WTC11 (cell line): ENCODE measurements around the gene B3GALT5. TPM values are rescaled to one million over a fixed set of nuclear protein-coding genes. Genes with fewer than 3 reads are reported as not detected.

Source experiments
- ATAC-seq: fragments of 200-7000 bp; cut with Tn5 transposase; 2 replicates; pipeline ENCODE4 v1.10.0; 2021; ENCODE audit warnings: mild to moderate bottlenecking, moderate library complexity
- CTCF ChIA-PET: fragments of 300-600 bp; sonication (Branson Sonifier 250); formaldehyde crosslinking; loops from one replicate; lab custom pipeline; 2021; ENCODE audit warnings: antibody characterized with exemption; lab: Charles Lee
- POLR2A ChIA-PET: fragments of 350-600 bp; sonication (Branson Sonifier 250); formaldehyde crosslinking; loops from one replicate; lab custom pipeline; 2021; ENCODE audit warnings: antibody characterized with exemption; lab: Charles Lee
- DNase-seq: peaks from one replicate; pipeline ENCODE4 v3.0.0; 2021; ENCODE audit warnings: low spot score
- H3K27ac Mint-ChIP-seq: 2 replicates; pipeline ENCODE4 v1.8.0; 2021; ENCODE audit warnings: mixed read lengths
- H3K27me3 Mint-ChIP-seq: 2 replicates; pipeline ENCODE4 v1.8.0; 2021; ENCODE audit warnings: low read depth, mild to moderate bottlenecking, moderate library complexity, mixed read lengths
- H3K36me3 Mint-ChIP-seq: 2 replicates; pipeline ENCODE4 v1.8.0; 2021; ENCODE audit warnings: mixed read lengths
- H3K4me1 Mint-ChIP-seq: 2 replicates; pipeline ENCODE4 v1.8.0; 2022; ENCODE audit warnings: mixed read lengths
- H3K4me3 Mint-ChIP-seq: 2 replicates; pipeline ENCODE4 v1.8.0; 2021; ENCODE audit warnings: mild to moderate bottlenecking, moderate library complexity, mixed read lengths
- H3K9me3 Mint-ChIP-seq: 2 replicates; pipeline ENCODE4 v1.8.0; 2021; ENCODE audit warnings: mixed read lengths
- FOXP1 ChIP-seq: sonication (generic); formaldehyde crosslinking; IDR thresholded peaks from 2 replicates; pipeline ENCODE4 v1.8.0; 2022; ENCODE audit warnings: missing genetic modification reagents, mild to moderate bottlenecking, moderate library complexity, borderline replicate concordance
- GABPB1 ChIP-seq: sonication (generic); formaldehyde crosslinking; IDR thresholded peaks from 2 replicates; pipeline ENCODE4 v1.8.1; 2023; ENCODE audit warnings: mild to moderate bottlenecking, missing genetic modification reagents
- JAZF1 ChIP-seq: fragments of 250-450 bp; sonication (Bioruptor Pico); IDR thresholded peaks from 2 replicates; pipeline ENCODE4 v1.9.0; 2021; ENCODE audit warnings: moderate library complexity, mild to moderate bottlenecking, inconsistent platforms
- RELA ChIP-seq: sonication (generic); formaldehyde crosslinking; IDR thresholded peaks from 2 replicates; pipeline ENCODE4 v1.8.1; 2022; ENCODE audit warnings: missing genetic modification reagents, mild to moderate bottlenecking, borderline replicate concordance
- SMAD3 ChIP-seq: sonication (generic); formaldehyde crosslinking; IDR thresholded peaks from 2 replicates; pipeline ENCODE4 v1.8.0; 2022; ENCODE audit warnings: missing genetic modification reagents, mild to moderate bottlenecking, borderline replicate concordance
- SOX15 ChIP-seq: fragments of 250-450 bp; sonication (Bioruptor Pico); IDR thresholded peaks from 2 replicates; pipeline ENCODE4 v1.9.0; 2021; ENCODE audit warnings: mild to moderate bottlenecking
- TCF7 ChIP-seq: sonication (generic); formaldehyde crosslinking; IDR thresholded peaks from 2 replicates; pipeline ENCODE4 v1.8.0; 2022; ENCODE audit warnings: mild to moderate bottlenecking, low read depth, missing genetic modification reagents, moderate library complexity
- ZBTB21 ChIP-seq: sonication (generic); formaldehyde crosslinking; IDR thresholded peaks from 2 replicates; pipeline ENCODE4 v1.8.1; 2023; ENCODE audit warnings: mild to moderate bottlenecking, missing genetic modification reagents, borderline replicate concordance
- ZNF121 ChIP-seq: sonication (generic); formaldehyde crosslinking; IDR thresholded peaks from 2 replicates; pipeline ENCODE4 v1.8.0; 2023; ENCODE audit warnings: missing genetic modification reagents
- ZNF263 ChIP-seq: sonication (generic); formaldehyde crosslinking; IDR thresholded peaks from 2 replicates; pipeline ENCODE4 v1.8.1; 2022; ENCODE audit warnings: low read depth, mild to moderate bottlenecking, moderate library complexity, missing genetic modification reagents
- ZNF396 ChIP-seq: fragments of 250-450 bp; sonication (Bioruptor Pico); IDR thresholded peaks from 2 replicates; pipeline ENCODE4 v1.8.0; 2021; ENCODE audit warnings: mild to moderate bottlenecking, moderate library complexity, borderline replicate concordance
- ZNF671 ChIP-seq: fragments of 250-450 bp; sonication (Bioruptor Pico); IDR thresholded peaks from 2 replicates; pipeline ENCODE4 v1.8.0; 2021; ENCODE audit warnings: mild to moderate bottlenecking
- total RNA-seq: library from RNA; stranded (reverse); gene quantifications from 3 replicates; pipeline ENCODE4 v1.2.3, GENCODE V29; 2021
- TF ChIP-seq, protein P1 (sequence below): fragments of 250-450 bp; sonication (Bioruptor Pico); IDR thresholded peaks from 2 replicates; pipeline ENCODE4 v1.9.0; 2021; ENCODE audit warnings: moderate library complexity, mild to moderate bottlenecking, inconsistent platforms, borderline replicate concordance
- TF ChIP-seq, protein P2 (sequence below): sonication (generic); formaldehyde crosslinking; IDR thresholded peaks from 2 replicates; pipeline ENCODE4 v1.8.1; 2022; ENCODE audit warnings: low read depth, mild to moderate bottlenecking, moderate library complexity, missing genetic modification reagents, borderline replicate concordance
- TF ChIP-seq, protein P3 (sequence below): sonication (generic); formaldehyde crosslinking; IDR thresholded peaks from 2 replicates; pipeline ENCODE4 v1.8.0; 2023; ENCODE audit warnings: missing genetic modification reagents
- TF ChIP-seq, protein P4 (sequence below): sonication (generic); formaldehyde crosslinking; IDR thresholded peaks from 2 replicates; pipeline ENCODE4 v1.8.1; 2023; ENCODE audit warnings: mild to moderate bottlenecking, moderate library complexity, missing genetic modification reagents

B3GALT5 gene
- total RNA-seq, 1 experiment from 2014 or later, result 25.8 TPM

DNA sequence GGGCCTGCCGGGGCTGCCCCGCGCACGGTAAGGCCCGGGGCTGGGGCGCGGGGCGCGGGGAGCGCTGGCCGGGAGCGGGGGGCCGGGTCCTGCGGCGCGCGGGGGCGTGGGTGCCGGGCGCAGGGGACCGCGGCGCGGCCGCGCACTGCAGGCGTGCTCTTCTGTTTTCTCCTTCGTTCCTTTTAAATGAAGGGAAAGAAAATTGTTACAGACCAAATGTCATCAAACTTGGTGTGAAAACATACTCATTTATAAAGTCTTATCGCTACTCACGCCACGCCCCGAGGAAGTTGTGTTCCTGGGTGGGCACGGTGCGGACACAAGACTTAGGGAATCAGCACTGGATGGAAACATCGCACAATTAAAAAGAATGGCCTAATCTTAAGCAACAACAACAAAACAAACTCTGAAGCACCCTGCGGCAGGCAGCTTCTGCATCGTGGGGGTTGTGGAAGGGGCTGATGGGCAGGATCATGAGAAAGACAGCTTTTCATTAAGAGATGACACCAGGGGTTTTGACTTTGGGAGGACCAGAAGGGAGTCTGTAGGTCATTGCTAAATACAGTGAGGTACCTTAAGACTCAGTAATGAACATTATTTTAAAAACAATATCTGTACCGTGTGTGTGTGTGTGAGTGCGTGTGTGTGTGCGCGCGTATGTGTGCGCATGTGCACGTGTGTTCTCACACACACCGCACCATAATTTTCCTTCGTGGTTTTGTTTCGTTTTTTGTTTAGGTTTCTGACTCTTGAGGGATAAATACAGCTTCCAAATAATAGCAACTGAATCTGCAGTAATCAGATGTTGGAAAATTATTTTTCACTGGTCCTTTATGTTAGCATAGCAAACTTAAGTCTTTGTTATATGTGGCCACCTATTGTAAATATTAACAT is 548 bp downstream of the B3GALT5 start:
- TF ChIP-seq, protein P1, sequence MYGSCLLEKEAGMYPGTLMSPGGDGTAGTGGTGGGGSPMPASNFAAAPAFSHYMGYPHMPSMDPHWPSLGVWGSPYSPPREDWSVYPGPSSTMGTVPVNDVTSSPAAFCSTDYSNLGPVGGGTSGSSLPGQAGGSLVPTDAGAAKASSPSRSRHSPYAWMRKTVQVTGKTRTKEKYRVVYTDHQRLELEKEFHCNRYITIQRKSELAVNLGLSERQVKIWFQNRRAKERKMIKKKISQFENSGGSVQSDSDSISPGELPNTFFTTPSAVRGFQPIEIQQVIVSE (CRISPR knock-in tag), result no peak
- TF ChIP-seq, protein P2, sequence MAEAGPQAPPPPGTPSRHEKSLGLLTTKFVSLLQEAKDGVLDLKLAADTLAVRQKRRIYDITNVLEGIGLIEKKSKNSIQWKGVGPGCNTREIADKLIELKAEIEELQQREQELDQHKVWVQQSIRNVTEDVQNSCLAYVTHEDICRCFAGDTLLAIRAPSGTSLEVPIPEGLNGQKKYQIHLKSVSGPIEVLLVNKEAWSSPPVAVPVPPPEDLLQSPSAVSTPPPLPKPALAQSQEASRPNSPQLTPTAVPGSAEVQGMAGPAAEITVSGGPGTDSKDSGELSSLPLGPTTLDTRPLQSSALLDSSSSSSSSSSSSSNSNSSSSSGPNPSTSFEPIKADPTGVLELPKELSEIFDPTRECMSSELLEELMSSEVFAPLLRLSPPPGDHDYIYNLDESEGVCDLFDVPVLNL (CRISPR knock-in tag), result no peak
- TF ChIP-seq ZNF671 (CRISPR knock-in tag) (no peak), FOXP1 (CRISPR knock-in tag) (no peak), GABPB1 (CRISPR knock-in tag) (no peak), SMAD3 (CRISPR knock-in tag) (no peak), ZNF396 (CRISPR knock-in tag) (no peak), SOX15 (CRISPR knock-in tag) (no peak), JAZF1 (CRISPR knock-in tag) (no peak), ZBTB21 (CRISPR knock-in tag) (no peak), RELA (CRISPR knock-in tag) (no peak)
- TF ChIP-seq, protein P3, sequence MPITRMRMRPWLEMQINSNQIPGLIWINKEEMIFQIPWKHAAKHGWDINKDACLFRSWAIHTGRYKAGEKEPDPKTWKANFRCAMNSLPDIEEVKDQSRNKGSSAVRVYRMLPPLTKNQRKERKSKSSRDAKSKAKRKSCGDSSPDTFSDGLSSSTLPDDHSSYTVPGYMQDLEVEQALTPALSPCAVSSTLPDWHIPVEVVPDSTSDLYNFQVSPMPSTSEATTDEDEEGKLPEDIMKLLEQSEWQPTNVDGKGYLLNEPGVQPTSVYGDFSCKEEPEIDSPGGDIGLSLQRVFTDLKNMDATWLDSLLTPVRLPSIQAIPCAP (CRISPR knock-in tag), result no peak
- TF ChIP-seq, protein P4, sequence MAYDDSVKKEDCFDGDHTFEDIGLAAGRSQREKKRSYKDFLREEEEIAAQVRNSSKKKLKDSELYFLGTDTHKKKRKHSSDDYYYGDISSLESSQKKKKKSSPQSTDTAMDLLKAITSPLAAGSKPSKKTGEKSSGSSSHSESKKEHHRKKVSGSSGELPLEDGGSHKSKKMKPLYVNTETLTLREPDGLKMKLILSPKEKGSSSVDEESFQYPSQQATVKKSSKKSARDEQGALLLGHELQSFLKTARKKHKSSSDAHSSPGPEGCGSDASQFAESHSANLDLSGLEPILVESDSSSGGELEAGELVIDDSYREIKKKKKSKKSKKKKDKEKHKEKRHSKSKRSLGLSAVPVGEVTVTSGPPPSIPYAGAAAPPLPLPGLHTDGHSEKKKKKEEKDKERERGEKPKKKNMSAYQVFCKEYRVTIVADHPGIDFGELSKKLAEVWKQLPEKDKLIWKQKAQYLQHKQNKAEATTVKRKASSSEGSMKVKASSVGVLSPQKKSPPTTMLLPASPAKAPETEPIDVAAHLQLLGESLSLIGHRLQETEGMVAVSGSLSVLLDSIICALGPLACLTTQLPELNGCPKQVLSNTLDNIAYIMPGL, result no peak
- POLR2A ChIA-PET, result interaction anchor here (0.9 kb wide), 1 partner anchor 34 kb away, joined by 4 read pairs; no protein-coding TSS in a partner anchor
- ATAC-seq, result no peak
- H3K9me3 Mint-ChIP-seq, result peaks cover 18% of the 10 kb centered on the region
- peak overlapping the region; percentile 92 for H3K4me3 Mint-ChIP-seq
- peak overlapping the region; percentile 94 for H3K27ac Mint-ChIP-seq
- DNase-seq, result no peak
- peaks cover 67% of the 10 kb centered on the region for H3K4me1 Mint-ChIP-seq
- CTCF ChIA-PET, result no interaction called here
- H3K36me3 Mint-ChIP-seq, result peaks cover 47% of the 10 kb centered on the region
- H3K27me3 Mint-ChIP-seq, result no peaks in the 10 kb centered on the region

DNA sequence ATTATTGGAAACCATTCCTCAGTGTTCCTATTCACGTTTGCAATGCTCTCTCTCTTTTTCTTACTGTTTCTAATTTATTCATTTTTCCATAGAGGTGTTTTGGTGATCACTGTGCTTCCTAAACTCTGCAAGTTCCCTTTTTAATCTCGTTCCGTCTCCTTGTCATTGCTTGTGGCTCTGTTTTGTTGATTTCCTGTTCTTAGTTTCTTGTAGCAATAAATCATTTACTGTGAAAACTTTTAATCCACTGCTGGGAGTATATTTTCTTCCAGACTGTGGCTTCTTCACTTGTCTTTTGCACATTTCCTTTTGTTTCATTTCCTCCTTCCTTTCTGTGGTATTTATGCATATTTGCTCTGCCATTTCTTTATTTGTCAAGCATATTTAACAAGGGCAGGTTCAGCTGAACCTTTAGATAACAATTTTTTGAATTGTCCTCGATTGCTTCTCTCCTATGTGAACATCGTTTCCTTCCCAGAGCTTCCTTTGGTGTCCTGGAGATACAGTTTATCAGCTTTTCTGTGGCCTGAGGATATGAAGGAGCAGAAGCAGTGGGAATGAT is 3.6 kb downstream of the B3GALT5 start:
- Mint-ChIP-seq H3K4me1 (peaks cover 56% of the 10 kb centered on the region), H3K27me3 (no peaks in the 10 kb centered on the region), H3K4me3 (no peak overlapping the region), H3K27ac (no peak overlapping the region), H3K9me3 (peaks cover 19% of the 10 kb centered on the region), H3K36me3 (peaks cover 45% of the 10 kb centered on the region)
- ATAC-seq, result no peak
- ChIA-PET POLR2A (no interaction called here), CTCF (interaction anchor here (1.6 kb wide), 1 partner anchor 14 kb away, joined by 4 read pairs; no protein-coding TSS in a partner anchor)
- no peak for DNase-seq
- TF ChIP-seq ZNF263 (CRISPR knock-in tag), result no peak

DNA sequence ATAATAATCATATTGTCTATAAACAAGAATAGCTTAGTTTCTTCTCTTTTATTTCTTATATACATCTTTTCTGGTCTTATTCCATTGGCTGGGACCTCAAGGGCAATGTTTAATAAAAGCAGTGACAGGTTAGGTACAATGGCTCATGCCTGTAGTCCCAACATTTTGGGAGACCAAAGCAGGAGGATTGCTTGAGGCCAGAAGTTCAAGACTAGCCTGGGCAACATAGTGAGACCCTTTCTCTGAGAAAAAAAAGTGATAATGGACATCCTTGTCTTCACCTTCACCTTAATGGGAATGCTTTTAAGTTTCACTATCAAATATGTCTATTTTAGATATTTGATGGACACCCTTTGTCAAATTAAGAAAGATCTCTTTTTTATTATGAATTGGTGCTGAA is 8.1 kb downstream of the B3GALT5 start:
- Mint-ChIP-seq H3K4me3 (no peak overlapping the region), H3K36me3 (peaks cover 62% of the 10 kb centered on the region), H3K9me3 (peaks cover 26% of the 10 kb centered on the region), H3K4me1 (peaks cover 57% of the 10 kb centered on the region), H3K27ac (no peak overlapping the region), H3K27me3 (no peaks in the 10 kb centered on the region)
- no peak for ATAC-seq
- DNase-seq, result no peak
- ChIA-PET POLR2A (interaction anchor here (0.6 kb wide), 1 partner anchor 167 kb away, joined by 4 read pairs; no protein-coding TSS in a partner anchor), CTCF (no interaction called here)
- TF ChIP-seq TCF7 (CRISPR knock-in tag), result no peak
- peak; percentile 96 for TF ChIP-seq ZNF121 (CRISPR knock-in tag)
